ENCODE results near the gene PCDHGC5.

The PCDHGC5 gene

DNA sequence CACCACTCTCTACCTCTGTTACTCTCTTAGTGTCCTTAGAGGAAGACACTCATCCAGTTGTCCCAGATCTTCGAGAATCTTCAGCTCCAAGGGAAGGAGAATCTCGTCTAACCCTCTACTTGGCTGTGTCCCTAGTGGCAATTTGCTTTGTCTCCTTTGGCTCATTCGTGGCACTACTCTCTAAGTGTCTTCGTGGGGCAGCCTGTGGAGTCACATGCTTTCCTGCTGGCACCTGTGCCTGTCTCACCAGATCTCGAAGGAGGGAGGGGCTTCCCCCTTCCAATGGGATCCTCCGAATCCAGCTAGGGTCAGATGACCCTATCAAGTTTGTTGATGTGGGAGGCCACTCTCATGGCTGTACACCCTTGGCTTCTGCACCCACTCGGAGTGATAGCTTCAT, 1.8 kb upstream of the PCDHGC5 start:
- Histone ChIP-seq H3K36me3 (replicated peaks; ENCODE audit: insufficient read depth, low read length) (no peaks in the 10 kb centered on the region), H3K9ac (ENCODE audit: low read length) (no peak overlapping the region), H3K9me3 (replicated peaks; ENCODE audit: insufficient read depth, low read length) (no peaks in the 10 kb centered on the region), H4K20me1 (ENCODE audit: insufficient read depth, low read length) (no peaks in the 10 kb centered on the region), H3K4me2 (ENCODE audit: low read depth, low read length) (no peak overlapping the region), H3K27ac (ENCODE audit: low read length) (no peak overlapping the region), H3K9me2 (replicated peaks; ENCODE audit: insufficient read depth, low read length) (no peaks in the 10 kb centered on the region), H3K4me1 (ENCODE audit: low read length) (no peaks in the 10 kb centered on the region), H2AFZ (ENCODE audit: low read length) (no peak overlapping the region), H3K79me2 (ENCODE audit: low read length) (no peaks in the 10 kb centered on the region), H3F3A (ENCODE audit: insufficient read depth, low read length) (no peaks in the 10 kb centered on the region), H3K4me3 (ENCODE audit: low read length) (no peak overlapping the region), H3K27me3 (replicated peaks; ENCODE audit: insufficient read depth, low read length) (no peaks in the 10 kb centered on the region)
- TF ChIP-seq, protein P1, sequence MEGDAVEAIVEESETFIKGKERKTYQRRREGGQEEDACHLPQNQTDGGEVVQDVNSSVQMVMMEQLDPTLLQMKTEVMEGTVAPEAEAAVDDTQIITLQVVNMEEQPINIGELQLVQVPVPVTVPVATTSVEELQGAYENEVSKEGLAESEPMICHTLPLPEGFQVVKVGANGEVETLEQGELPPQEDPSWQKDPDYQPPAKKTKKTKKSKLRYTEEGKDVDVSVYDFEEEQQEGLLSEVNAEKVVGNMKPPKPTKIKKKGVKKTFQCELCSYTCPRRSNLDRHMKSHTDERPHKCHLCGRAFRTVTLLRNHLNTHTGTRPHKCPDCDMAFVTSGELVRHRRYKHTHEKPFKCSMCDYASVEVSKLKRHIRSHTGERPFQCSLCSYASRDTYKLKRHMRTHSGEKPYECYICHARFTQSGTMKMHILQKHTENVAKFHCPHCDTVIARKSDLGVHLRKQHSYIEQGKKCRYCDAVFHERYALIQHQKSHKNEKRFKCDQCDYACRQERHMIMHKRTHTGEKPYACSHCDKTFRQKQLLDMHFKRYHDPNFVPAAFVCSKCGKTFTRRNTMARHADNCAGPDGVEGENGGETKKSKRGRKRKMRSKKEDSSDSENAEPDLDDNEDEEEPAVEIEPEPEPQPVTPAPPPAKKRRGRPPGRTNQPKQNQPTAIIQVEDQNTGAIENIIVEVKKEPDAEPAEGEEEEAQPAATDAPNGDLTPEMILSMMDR (IDR thresholded peaks at IDR 0.05; ENCODE audit: low read length), result no peak
- TF ChIP-seq EZH2phosphoT487 (IDR thresholded peaks at IDR 0.05; ENCODE audit: low read length), result no peak
- no peak for TF ChIP-seq EZH2 (optimal IDR thresholded peaks at IDR 0.05; ENCODE audit: low read depth, low read length)
- no peak for DNase-seq

GRCh38 chr5:141489841-141490240, 960 bp downstream of the PCDHGC5 start:
- H3K27ac ChIP-seq (ENCODE audit: low read length), result no peak overlapping the region
- DNase-seq, result no peak
- no peaks in the 10 kb centered on the region for H3K79me2 ChIP-seq (ENCODE audit: low read length)
- no peaks in the 10 kb centered on the region for H3F3A ChIP-seq (ENCODE audit: insufficient read depth, low read length)
- H3K4me3 ChIP-seq (ENCODE audit: low read length), result no peak overlapping the region
- no peak overlapping the region for H3K4me2 ChIP-seq (ENCODE audit: low read depth, low read length)
- no peak overlapping the region for H2AFZ ChIP-seq (ENCODE audit: low read length)
- H3K27me3 ChIP-seq (replicated peaks; ENCODE audit: insufficient read depth, low read length), result peaks cover 4% of the 10 kb centered on the region
- H3K9ac ChIP-seq (ENCODE audit: low read length), result no peak overlapping the region
- TF ChIP-seq, protein P1 (IDR thresholded peaks at IDR 0.05; ENCODE audit: low read length), result no peak
- TF ChIP-seq EZH2phosphoT487 (IDR thresholded peaks at IDR 0.05; ENCODE audit: low read length) (no peak), EZH2 (optimal IDR thresholded peaks at IDR 0.05; ENCODE audit: low read depth, low read length) (no peak)
- H4K20me1 ChIP-seq (ENCODE audit: insufficient read depth, low read length), result no peaks in the 10 kb centered on the region
- no peaks in the 10 kb centered on the region for H3K36me3 ChIP-seq (replicated peaks; ENCODE audit: insufficient read depth, low read length)
- no peaks in the 10 kb centered on the region for H3K4me1 ChIP-seq (ENCODE audit: low read length)
- no peaks in the 10 kb centered on the region for H3K9me3 ChIP-seq (replicated peaks; ENCODE audit: insufficient read depth, low read length)
- no peaks in the 10 kb centered on the region for H3K9me2 ChIP-seq (replicated peaks; ENCODE audit: insufficient read depth, low read length)

- Histone ChIP-seq H3K36me3 (replicated peaks; ENCODE audit: insufficient read depth, low read length) (no peaks in the 10 kb centered on the region), H3K79me2 (ENCODE audit: low read length) (no peaks in the 10 kb centered on the region), H3K4me1 (ENCODE audit: low read length) (no peaks in the 10 kb centered on the region), H2AFZ (ENCODE audit: low read length) (no peak overlapping the region), H3F3A (ENCODE audit: insufficient read depth, low read length) (no peaks in the 10 kb centered on the region), H3K4me3 (ENCODE audit: low read length) (no peak overlapping the region), H3K27me3 (replicated peaks; ENCODE audit: insufficient read depth, low read length) (peaks cover 4% of the 10 kb centered on the region), H3K27ac (ENCODE audit: low read length) (no peak overlapping the region), H3K4me2 (ENCODE audit: low read depth, low read length) (no peak overlapping the region), H3K9me2 (replicated peaks; ENCODE audit: insufficient read depth, low read length) (no peaks in the 10 kb centered on the region), H4K20me1 (ENCODE audit: insufficient read depth, low read length) (no peaks in the 10 kb centered on the region), H3K9ac (ENCODE audit: low read length) (no peak overlapping the region), H3K9me3 (replicated peaks; ENCODE audit: insufficient read depth, low read length) (no peaks in the 10 kb centered on the region)
- TF ChIP-seq EZH2phosphoT487 (IDR thresholded peaks at IDR 0.05; ENCODE audit: low read length) (no peak), EZH2 (optimal IDR thresholded peaks at IDR 0.05; ENCODE audit: low read depth, low read length) (no peak)
- TF ChIP-seq, protein P1 (IDR thresholded peaks at IDR 0.05; ENCODE audit: low read length), result no peak
- DNase-seq, result no peak
Observed at GRCh38 chr5:141490271-141490670, 1.4 kb downstream of the PCDHGC5 start.

All from MM.1S (cell line).